Activated T-cell treated with anti-CD3 and anti-CD28 coated beads for 4 hours (primary cell): ENCODE measurements around the gene NOS1.
"Not testable (repeated sequence)": the region's sequence is repeated elsewhere in the genome, so short reads cannot be mapped to it uniquely, and the experiment has no call there.

Experiments used
- DNase-seq: peaks from one replicate; pipeline ENCODE4 v3.0.0-alpha.2; 2020

NOS1 gene

DNA sequence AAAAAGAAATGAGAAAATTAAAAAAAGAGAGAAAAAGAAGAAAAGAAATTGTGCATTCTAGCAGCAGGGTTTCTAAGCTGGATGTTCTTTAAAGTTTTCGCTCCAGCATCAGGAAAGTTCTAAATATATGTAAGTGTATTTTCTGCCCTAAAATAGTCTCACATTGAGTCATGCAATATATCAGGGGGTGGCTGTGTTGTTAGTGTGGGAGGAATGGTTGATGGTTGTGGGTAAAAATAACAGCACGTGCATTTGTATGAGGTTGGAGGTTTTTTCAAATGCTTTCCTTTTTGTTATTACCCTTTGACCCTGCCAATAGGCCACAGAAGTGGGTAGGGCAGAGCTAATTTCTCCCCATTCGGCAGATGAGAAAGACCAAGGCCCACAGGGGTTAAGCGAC is 106.0 kb downstream of the NOS1 start:
- DNase-seq: no peak

DNA sequence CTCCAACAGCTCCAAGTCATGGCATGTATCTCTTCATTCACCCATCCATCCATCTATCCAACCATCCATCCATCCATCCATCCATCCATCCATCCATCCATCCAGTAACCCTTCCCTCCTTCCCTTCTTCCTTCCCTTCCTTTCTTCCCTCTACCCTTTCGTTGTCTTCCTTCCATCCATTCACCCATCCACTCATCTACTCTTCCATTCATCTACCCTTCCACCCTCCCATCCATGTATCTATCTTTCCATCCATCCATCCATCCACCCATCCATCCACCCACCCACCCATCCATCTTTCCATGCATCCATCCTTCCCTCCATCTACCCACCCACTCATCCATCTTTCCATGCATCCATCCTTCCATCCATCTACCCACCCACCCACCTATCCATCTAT is 117.9 kb downstream of the NOS1 start:
- DNase-seq: no peak

DNA sequence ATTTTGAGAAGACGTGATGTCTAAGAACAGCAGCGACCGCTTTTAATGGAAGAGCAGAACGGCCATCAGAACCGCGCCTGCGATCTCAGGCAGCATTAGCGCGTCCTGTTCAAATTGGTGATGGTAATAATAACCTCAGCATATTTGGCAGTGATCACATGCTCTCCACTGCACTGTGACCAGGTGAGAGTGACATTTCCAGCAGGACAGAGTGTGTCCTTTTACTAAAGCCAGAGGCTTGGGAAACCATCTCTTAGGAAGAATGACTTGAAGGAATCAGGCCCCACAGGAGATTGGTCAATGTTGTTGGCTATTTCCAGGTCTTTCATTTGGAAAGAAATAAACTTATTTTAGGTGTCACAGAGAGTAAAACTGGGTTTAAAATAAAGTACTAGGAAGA is 119.7 kb downstream of the NOS1 start:
- no peak for DNase-seq

DNA sequence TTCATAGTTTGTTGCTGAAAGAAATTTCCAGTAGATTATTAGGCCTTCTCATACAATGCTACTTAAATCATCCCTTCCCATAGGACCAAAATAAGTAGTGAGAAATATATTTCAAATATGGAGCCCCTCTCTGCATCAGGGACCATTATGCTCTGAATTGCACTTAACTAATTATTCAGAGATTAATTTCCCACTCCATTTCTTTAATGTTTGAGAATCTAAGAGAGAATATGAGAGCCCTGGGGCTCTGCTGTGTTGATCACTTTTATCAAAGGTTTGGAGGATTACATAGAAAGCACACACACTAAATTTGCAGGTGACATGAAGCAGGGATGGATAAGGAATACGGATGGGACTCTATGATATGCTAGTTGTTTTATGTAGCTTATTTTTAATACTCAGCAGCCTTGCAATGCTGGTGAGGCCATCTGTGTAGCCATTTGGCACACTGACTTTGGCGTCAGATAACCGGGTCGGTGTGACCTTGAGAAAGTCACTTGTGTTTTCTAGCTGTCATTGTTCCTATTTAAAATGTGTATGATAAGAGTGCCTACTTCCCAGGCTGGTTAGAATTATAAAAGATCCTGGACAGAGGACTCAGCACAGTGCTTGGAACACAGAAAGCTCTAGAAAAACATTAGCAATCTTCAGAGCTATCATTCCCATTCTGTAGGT is 121.2 kb downstream of the NOS1 start:
- DNase-seq: no peak

DNA sequence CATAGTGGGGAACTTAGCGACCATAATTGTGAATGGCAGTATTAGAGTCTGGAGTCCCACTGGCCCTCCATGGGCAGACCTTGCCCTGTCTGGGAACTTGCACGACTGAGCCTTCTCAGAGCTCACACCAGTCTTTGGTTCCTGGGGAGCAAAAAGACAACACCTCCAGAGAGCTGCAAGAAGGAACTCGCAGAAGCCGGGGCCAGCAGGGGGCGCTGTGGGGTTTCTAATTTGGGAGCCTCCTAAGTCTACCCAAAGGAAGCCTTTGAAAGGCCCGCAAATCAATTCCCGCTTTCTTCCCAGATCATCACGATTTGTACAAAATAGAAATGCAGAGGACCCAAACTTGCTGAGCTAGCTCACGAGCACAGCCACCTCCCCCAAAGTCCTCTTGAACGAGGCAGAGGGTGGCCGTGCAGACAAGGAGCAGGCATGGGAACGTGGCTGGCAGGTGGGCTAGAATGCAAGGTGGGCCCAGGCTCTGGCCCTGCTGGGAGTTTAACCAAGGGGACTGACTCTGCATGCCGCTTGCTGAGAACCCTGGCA is 124.9 kb downstream of the NOS1 start:
- peak; percentile 63 for DNase-seq

DNA sequence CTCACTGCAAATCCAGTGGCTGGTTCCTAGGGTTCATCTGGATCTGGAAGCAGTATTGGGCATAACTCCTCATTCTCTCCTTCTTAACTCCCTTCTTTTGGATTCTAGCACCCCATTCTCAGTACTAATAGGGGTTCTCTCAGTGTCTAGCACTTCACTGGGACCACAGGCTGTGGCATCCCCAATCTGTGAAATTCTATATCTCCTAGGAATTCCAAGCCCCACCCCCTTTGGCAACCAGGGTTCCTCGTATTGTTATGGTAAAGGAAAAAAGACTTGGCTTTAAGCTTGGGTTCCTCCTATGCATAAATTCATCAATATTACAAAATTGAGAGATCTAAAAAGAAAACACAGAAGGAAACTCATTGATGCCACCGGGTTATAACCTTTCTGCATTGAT is 126.2 kb downstream of the NOS1 start:
- no peak for DNase-seq

DNA sequence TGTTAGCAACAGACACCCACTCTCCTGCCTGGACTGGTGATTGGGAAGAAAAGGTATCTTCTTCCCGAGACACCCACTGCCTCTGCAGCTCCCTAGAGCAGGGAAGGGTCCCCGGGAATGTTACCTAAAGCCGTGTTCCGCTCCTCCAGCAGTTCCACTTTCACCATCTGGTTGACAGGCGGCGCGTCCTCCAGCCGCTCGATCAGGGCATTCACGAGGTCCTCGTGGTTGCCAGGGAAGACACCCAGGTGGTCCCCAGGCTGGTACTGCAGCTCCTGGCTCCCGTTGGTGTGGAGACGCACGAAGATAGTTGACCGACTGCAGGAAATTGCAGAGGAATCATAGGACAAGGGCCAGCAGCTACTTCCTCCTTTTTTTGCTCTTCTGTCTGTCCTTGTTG is 127.0 kb downstream of the NOS1 start:
- DNase-seq: no peak

DNA sequence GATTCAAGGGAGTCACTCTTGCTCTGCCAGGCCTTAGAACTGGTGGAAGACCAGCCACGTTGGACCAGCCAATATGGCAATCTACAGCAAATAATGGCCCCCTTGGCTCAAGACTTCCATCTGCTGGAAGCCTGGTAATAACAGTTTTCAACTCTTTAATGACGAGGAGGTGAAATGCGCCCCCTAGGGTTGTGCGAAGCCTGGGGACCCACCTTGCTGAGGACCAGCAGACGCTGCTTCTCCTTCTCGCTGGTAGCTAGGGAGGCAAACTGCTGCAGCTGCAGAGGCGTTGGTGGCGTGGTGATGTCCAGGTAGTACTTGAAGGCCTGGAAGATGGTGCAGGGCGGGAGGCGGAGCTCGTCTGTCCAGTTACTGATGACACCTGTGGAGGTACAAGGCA is 129.7 kb downstream of the NOS1 start:
- no peak for DNase-seq

DNA sequence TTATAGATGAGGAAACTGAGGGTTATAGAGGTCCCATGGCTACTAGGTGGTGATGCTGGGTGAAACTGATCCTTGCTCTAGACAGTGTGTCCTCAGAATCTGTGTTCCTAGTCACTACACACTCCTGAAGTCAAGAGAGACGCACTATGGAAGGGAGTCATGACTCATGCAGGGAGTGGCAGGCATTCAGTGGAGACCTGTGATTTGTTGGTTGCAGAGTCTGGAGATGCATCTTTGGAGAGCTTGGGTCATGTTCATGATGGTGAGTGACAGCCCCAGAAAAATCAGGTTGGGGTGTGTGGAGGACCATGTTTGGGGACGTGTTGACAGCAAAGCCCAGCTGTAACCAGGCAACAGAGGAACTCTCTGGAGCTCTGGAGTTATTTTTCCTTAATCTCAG is 133.2 kb downstream of the NOS1 start:
- DNase-seq: no peak

DNA sequence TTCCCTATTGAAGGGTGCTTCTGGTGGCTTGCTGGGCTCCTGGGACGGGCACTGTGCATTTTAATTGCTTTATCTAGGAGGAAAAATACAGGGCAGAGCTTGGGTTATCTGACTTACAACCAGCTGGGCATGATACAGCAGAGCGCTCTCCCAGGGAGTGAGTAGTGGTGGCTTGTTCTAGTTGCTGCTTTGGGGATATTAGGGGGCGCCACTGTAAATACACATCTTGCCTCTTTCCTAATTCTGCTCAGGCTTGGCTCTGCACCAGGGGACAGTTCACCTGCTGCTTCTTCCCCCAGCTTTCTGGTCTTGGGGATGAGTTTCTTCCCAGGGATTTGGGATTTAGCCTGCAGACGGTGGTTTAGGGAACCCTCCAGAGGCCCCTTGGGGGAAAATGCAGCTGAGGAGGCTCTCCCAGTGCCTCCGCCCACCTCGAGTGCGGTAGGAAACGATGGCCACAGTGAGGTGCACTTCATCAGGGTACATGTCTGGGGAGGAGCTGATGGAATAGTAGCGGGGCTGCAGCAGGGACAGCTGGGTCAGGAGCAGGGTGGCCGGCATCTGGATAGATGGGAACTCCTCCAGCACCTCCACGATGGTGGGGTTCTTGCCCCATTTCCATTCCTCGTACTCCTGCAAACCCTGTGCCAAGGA is 134.3 kb downstream of the NOS1 start:
- DNase-seq: no peak

DNA sequence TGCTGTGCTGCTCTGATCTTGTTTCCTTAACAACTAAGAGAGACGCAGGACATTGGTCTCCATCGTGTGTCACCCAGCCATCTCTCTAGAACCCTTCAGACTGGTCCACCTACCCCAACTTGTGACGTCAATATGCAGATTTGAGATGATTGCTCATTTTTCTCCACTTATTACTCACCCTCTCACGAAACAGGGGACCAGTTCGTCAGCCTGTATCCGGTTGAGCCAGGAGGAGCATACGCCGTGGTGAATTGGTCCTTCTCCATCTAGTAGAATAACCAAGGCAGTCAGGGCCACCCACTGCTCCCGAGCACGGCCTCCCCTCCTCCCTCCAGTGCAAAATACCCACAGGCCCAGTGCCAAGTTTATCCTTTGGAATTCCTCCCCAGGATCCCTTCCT is 134.9 kb downstream of the NOS1 start:
- no peak for DNase-seq

DNA sequence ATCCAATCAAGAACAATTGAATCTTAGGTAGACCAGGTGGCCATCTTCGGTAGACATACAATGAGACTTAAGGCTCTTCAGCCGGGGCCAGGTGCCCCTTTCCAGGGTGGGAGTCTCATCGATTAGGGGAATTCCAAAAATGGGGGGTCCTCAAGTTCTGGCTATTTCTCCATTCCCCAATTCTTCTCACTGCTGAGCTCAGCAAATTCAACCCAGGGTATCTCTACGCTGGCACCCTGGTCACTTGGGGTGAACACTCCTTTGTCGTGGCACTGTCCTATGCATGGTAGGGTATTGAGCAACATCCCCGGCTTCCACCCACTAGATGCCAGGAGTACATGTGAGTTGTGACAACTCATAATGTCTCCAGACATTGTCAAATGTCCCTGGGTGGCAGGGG is 136.2 kb downstream of the NOS1 start:
- no peak for DNase-seq

DNA sequence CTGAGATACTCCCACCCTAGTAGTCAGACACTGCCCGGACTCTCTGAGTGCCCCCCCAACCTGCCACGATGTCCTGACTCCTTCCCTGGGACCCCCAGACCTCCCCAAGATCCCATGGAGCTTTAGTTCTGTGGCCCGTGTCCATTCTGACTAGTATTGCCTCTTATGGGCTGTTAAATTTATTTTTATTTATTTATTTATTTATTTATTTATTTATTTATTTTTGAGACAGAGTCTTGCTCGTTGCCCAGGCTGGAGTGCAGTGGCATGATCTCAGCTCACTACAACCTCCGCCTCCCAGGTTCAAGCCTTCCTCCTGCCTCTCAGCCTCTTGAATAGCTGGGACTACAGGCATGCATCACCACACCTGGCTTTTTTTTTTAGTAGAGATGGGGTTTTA is 140.5 kb downstream of the NOS1 start:
- not testable (repeated sequence) for DNase-seq

DNA sequence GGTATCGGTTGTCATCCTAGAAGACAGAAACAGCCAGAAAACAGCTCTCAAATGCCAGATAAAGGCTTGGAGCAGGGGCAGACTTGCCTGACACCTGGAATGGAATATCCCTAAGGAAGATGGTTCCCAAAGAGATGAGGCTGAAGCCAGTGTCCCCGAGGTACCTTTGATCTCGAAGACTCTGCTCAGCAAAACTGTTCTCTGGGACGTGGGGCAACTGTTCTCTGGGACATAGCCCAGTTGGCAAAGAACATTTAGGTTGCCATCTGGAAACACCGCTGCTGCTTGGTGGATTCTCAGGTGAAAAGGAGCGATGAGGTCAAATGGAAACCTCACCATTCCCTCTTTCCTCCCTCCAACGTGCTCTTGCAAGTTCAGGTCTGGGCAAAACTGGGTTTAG is 143.3 kb downstream of the NOS1 start:
- DNase-seq: no peak

DNA sequence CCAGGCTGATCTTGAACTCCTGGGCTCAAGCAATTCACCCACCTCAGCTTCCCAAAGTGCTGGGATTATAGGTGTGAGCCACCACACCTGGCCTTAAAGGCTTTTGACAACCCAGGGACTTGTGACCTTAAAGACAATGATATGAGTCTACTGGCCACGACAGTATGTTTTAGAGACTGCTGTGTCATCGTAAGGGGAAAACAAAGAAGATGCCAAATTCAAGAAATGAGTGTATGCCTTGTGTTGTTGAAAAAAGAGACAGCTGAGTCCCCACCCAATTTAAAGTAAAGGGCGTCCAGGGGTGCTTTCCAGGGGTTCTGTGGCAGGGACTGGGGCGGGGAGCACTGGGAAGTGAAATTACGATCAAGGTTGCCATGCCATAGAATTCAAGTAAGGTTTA is 144.7 kb downstream of the NOS1 start:
- no peak for DNase-seq

DNA sequence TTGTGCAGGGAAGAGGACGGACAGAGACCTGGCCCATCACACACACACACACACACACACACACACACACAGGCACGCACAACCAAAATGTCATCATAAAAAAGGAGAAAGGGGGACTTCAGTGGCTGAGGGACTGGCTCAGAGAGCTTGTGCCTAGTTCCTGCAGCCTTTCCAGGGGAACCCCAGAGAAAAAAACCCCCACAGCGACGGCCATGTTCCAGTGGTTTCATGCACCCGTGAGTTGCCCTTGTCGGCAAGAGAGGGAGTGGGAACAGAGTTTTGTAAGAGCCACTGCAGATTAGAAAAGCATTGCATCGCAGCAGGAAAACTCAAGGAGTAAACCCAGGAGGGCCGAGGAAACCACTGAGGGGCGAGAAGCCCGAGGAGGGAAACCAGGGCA is 146.6 kb downstream of the NOS1 start:
- no peak for DNase-seq

DNA sequence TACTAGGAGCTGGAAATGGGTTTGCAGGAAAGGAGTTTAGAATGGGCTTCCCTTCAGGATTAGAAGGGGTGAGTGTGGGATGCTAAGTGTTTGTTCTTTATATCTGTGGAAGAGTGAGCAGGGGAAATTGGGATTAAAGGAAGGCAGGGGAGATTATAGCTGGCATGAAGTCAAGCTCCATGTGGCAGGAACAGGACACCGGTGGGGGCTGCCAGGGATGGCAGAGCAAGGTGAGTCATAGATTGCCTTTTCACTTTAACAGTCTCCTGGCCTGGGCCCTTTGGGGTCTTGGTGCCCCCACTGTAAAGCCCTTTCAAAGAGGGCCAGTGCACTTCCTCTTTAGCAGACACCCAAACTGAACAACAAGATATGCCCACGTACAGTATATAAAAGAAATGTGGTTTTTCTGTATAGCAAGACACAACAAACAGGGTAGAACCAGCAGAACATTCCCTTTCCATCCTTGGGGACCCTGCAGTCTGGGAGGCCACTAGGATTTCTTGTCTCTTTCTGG is 148.1 kb downstream of the NOS1 start:
- DNase-seq: no peak

DNA sequence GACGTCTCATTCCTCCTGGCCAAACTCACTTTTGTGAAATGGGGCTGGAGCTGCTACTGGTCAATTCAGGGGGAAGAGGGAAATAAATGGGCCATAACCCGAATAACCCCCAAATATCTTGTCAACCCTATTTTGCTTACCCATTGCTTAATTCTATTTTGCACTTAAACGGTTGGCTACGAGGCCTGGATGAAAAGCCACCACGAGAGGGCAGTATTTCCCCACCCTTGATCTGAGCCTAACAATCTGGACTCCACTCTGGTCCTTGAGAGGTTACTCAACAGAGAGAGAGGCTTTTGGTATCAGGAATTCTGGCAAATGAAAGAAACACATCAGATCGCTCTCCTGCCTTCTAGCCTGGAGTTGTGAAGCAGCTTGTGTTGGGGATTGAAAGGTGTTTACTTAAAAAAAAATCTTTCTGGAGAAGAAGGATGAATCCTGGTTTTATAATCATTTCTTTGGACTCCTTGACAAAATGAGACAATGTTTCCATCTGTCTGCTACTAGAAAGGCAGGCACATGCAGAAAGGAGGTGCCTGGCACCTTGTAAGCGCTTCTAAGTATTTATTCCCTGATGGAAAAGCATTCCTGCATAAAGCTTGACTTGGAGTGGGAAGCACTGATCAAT is 148.7 kb downstream of the NOS1 start:
- DNase-seq: peak; percentile 51

DNA sequence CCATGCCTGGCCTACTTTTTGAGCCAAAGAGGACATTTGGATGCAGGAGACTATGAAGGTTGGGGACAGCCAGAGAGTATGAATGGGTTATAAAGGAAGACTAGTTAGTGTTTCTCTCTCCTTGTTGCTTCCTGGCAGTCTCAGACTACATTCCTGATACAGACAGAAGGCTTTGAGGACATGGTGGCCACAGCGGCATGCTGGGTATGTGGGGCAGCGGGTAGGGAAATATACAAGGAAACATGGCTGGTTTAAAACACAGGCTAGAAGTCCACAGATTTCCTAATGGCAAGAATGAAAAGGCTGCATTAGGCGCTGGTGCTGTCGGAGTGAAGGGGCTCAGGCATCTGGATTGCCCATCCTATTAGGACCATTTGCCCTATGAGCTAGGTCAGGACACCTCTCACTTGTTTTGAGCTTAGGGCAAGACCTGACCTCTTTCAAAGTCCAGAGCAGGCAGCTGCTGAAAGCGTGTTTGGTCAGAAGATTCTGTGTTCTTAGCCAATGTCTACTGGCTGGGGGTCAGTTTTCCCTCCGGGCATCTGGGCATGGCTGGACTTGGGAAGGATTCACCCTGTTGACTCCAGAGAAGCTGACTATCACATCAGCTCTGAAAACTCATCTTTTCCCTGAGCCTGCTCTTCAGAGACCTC is 151.0 kb downstream of the NOS1 start:
- DNase-seq: no peak

DNA sequence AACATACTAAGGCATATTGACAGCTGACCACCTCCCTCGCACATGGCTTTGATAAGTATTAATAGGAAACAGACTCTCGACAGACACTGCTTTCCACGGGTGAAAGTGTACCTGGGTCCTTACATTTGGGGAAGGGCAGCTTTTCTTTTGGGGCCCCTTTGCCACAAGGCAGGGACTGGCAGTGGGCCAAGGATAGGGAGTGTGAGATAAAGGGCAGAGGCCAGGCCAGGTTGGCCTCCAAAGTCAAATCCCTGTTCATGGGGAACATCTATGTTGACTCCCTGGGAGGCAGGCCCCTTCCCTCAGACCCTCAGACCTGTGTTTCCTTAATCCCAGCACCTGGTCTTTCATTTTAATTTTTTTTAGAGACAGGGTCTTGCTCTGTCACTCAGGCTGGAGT is 151.8 kb downstream of the NOS1 start:
- no peak for DNase-seq

DNA sequence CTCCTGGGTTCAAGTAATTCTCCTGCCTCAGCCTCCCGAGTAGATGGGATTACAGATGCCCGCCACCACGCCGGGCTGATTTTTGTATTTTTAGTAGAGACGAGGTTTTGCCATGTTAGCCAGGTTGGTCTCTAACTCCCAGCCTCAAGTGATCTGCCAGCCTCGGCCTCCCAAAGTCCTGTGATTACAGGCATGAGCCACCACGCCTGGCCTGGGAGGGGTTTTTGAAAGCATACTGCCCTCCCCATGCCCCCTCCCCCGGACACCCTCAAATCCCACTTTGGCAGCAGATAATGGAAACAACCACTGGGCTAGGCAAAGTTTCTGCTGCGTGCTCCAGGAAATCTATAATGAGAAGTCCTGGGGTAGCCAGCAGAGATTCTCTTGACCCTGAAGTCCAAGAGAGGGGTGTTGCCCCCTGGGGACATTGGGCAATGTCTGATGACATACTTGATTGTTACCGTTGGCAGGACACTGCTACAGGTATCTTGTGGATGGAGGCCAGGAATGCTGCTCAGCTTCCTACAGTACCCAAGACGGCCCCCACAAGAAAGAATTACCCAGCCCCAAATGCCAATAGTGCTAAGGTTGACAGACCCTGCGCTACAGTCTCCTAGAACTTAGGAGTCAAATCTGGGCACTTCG is 152.5 kb downstream of the NOS1 start:
- no peak for DNase-seq

DNA sequence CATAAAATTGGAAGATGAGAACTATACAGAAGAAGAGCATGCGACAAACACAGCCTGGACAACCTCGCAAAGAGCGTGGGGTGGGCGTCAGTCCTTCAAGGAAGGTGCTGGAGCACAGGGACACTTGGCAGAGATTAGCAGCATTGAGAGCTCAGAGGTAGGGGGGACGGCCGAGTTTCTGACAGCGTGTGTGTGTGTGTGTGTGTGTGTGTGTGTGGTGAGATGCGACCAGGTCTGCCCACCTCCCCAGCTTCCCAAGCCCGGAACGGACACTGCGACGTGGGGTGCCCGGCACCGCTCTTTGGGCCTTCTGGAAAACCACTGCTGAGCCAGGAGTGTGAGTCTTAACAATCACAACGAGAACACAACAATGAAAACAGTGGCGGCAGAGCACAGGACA is 153.2 kb downstream of the NOS1 start:
- DNase-seq: no peak

DNA sequence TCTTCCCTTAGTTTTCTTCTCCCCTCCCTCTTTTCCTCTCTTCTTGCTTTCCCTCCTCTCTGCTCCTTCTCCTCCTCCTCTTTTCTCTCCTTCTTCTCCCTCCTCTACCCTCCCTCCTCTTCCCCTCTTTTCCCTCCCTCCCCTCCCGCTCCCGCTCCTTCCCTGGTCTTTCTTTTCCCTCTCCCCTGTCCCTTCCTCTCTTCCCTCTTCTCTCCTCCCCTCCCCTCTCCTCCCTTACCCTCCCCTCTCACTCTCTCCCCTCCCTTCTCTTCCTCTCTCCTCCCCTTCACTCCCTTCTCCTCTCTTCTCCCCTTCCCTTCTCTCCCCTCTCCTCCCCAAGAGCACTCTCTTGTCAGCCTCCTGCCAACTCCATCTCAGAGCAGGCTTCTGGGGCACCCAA is 153.8 kb downstream of the NOS1 start:
- no peak for DNase-seq
